Measurements from ENCODE around the gene NXN.

Gene NXN

DNA sequence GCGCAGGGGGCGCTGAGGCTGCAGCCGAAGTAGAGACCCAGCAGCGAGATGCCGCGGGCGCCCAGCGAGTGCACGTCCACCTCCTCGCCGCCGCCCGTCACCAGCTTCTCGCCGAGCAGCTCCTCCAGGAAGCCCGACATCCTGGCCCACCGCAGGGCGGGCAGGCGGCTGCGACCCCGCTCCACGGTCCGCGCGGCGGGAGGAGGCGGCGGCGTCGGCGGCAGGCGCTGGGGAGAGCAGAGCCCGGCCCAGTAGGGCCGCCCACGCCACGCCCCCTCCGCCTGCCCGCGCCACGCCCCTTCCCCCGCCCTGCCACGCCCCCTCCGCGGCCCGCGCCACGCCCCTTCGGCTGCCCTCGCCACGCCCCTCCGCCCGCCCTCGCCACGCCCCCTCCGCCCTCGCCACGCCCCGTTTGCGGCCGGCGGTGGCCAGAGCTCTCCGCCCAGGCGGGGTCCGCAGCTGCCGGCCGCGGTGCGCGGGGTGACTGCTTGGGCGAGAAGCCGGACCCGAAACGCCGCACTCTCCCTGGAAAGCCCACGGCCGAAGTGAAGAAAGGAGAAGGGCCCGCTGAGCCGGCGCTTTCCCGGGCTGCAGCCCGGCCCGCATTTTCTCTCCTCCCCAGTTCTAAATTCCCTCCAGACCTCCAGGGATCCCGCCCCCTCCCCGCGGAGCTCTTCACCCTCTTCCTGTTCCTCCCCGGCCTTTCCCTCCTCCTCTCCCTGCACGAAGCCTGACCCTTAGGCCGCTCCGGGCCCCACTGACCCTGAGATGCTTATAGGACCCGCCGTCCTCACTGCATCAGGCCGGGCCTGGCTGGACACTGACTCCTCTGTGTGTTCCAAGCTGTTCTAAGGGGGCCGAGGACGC lies at the start of gene NXN:
NXN (minus strand) TSS at position 238 of the 867 bp plus-strand sequence.
- peak; percentile 49 for DNase-seq

DNA sequence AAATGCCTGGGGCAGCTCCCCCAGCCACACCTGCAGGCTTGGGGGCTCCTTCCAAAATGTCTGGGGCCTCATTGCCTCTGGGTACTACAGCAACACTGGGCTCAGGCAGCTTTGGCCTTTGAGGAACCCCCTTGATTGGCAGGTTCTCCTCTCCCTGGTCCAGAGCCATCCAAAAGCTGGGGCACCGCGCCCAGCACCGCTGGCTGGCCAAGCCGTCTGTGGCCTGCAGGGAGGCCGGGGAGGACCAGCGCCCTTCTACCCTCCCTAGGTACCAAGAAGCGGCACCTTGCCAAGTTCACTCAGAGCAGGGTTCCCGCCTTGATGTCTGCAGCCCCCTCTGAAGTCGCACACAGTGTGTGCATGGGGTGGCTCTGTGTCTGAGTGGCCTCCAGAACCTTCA lies 47.5 kb upstream of the NXN start:
- no peak for DNase-seq

DNA sequence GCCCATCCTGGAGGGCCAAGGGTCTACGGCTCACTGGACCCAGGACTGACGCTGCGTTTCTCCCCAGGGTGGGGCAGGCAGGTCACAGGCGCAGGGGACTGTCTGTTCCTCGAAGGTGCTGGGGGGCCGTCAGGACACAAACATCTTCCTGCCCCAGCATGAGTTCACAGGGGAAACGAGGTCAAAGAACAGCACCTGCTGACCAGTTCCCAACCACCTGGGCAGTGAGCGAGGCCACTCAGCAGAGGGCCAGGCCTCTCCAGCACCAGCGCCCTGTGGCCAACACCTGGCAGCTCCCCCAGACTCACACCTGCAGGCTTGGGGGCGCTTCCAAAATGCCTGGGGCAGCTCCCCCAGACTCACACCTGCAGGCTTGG lies 47.0 kb upstream of the NXN start:
- no peak for DNase-seq

DNA sequence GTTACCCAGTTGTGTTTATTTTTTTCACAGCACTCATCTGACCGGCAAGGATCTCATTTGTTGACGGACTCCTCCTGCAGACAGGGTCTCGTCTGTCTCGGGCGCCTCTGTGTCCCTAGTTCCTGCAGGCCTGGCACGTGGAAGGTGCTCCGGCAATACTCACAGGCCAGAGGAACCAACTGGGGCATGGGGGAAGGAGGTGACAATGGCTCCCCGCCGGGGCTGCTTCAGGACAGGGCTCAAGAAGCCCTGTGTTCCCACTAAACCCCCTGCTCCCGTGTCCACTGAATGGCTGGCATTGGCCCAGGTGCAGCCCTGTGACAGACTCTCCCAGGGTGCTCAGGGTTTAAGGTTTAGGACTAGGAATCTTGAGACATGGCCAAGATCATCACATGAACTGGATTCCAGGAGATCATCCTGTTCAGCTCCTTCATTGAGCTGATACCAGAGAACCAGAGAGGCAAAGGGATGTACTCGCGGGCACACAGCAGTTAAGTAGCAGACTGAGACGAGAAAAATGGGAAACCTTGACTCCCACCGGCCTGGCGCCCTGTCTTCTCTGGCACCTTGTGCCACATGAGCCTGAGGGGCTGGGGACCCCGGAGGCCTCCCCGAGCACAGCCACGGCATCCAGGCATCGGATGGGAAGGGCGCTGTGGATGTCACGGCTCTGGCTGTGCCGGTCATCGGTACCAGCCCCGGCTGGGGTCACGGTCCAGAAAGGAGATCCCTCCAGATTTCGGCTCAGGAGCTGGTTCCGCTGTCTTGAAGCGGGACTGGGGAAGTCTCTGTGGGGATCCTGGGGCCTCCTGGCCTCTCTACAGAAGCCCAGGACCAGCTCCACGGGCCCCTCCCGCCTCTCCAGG lies 46.4 kb upstream of the NXN start:
- DNase-seq, result no peak

DNA sequence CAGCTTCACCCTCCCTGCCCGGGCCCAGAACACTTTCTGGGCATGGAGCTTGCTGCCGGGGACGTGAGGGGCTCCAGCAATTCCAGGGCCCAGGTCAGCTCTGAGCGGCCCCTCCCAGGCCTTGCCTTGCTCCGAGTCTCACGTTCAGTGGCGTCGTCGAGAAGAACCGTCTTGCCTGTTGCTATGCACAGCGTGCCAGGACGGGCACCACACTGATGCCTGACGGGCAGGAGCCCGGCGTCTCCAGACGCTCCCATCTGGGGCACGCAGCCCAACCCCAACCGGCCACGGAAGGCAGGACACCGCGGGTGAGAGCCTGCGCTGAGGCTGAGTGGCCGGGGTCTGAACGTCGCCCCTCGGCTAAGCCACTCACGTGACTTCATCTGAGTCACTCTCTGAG lies 44.5 kb upstream of the NXN start:
- no peak for DNase-seq

DNA sequence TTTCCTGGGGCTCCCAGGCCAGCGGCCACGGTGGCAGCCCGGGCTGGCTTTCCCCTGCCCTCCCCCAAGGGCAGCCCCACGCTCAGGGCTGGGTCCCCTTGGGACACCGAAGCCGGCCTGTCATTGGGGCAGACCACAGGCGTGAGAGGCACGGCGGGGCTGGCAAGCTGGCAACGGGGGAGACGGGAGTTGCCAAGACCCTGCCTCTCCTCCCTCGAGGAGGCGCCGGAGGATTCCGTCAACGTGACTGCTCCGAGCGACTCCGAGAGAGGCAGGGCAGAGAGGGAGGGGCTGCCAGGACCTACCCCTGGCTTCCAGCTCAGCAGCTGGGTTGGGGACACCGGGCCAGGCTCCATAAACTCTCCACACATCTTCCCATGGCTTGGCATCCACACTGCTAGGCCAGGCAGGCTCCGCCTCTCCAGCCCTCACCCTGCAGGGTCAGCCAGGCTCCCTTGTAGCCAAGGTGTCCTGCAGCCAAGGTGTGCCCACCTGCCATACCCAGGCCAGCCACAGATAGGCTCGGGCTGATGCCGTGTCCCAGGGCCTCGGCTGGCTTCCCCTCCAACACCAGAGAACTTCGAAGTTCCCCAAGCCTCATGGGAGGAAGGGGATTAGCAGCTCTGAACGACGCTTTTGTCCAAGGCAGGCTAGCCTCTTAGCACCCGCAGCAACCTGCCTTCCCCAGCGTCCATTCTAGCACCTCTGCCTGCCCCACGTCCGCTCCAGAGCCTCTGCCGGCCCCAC lies 42.9 kb upstream of the NXN start:
- no peak for DNase-seq

DNA sequence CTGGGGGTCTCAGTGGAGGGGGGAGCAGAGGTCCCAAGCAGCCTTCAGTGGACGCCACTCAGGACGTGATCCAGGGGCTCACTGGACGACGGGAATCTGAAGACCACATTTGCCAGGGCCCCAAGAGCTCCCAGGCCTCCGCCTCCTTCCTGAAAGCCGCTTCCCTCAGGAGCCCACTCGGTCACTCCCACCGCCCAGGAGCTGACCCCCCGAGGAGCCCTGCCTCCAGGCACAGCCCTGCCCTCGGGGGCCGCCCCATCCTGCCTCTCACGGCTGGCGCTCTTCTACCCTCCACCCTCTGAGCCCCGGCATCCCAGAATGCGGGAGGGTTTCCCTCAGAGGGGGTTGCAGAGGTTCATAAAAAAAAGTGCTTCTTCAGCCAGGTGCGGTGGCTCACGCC lies 41.6 kb upstream of the NXN start:
- DNase-seq, result no peak

DNA sequence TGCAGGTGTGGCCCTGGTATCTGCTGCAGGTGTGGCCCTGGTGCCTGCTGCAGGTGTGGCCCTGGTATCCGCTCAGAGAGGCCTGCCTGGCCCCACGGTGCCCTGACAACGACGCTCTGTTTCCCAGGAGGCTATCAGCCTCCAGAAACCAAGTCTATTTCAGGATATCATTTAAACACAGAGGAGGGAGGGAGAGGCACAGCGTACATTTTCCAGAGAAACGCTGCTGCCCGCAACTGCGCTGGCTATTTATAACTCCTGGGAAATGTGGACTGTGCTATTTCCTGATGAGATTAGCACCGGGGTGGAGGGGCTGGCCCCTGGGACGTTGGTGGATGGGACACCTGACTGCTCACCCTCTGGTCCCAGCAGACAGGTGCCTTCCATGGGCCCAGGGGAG lies 39.9 kb upstream of the NXN start:
- no peak for DNase-seq

DNA sequence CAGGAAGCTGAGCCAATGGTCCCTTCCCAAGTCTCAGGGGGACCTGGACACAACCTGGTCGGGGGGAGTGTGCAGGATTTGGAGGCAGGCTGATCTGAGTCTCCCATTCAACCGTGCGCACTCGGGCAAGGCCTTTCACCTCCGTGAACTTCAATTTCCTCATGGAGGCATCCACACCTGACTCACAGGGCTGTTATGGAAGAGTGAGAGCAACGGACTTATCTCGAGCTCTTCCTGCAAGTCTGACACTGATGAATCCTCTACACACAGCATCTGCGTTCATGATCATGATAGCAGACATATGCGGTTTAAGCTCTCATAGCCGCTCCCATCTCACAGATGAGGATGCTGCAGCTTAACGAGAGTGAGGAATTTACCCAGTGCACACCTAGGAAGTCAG lies 39.0 kb upstream of the NXN start:
- DNase-seq, result no peak

DNA sequence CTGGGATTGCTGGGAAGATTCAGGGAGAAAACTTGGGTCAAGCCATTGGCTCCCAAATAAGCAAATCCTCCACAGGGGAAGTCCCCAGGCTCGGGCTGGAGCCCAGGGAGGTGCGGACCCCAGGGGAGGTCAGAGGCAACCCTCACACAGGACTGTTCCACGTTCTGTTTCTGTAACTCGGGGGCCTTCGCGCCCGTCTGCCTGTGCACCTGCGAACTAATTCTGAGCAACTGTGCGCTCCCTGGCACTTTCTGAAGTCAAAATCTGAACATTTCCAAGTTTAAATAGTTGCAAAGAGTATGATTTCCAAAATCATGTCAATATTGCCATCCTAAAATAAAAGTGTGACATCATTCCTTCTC lies 34.1 kb upstream of the NXN start:
- no peak for DNase-seq

DNA sequence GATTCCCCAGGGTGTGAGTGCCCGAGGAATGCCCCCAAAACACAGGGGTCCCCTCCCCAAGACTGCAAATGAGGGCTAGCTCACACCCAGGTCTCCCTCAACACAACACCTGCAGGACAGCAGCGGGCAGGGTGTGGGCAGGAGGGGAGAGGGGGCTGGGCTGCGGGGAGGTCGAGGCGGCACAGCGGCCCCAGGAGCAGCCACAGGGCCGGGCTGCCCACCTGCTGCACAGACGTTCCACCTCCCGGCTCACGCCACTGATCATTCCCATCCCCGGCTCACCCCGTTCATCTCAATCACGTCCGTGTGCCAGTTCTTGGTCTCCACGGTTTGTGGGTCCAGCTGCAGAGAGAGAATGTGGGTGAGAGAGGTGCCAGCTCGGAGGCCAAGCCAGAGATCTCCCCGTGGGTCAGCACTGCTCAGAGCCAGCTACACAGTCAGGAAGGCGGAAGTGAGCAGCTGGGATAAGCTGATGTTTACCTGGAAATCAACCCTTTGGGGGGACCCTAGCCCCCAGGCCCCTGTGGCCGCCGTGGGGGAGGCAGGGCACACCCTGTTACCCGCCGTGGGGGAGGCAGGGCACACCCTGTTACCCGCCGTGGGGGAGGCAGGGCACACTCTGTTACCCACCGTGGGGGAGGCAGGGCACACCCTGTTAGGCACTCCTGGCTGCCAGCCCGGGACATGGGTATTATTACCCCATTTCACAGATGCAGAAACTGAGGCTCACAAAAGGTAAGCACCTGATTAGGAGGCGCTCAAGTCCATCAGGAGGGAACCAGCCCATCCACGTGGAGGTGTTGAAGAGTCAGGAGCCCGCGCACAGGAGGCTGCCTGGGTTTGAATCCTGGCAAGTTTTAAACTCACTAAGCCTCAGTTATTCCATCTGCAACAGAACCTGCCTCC lies 33.5 kb upstream of the NXN start:
- DNase-seq, result no peak

DNA sequence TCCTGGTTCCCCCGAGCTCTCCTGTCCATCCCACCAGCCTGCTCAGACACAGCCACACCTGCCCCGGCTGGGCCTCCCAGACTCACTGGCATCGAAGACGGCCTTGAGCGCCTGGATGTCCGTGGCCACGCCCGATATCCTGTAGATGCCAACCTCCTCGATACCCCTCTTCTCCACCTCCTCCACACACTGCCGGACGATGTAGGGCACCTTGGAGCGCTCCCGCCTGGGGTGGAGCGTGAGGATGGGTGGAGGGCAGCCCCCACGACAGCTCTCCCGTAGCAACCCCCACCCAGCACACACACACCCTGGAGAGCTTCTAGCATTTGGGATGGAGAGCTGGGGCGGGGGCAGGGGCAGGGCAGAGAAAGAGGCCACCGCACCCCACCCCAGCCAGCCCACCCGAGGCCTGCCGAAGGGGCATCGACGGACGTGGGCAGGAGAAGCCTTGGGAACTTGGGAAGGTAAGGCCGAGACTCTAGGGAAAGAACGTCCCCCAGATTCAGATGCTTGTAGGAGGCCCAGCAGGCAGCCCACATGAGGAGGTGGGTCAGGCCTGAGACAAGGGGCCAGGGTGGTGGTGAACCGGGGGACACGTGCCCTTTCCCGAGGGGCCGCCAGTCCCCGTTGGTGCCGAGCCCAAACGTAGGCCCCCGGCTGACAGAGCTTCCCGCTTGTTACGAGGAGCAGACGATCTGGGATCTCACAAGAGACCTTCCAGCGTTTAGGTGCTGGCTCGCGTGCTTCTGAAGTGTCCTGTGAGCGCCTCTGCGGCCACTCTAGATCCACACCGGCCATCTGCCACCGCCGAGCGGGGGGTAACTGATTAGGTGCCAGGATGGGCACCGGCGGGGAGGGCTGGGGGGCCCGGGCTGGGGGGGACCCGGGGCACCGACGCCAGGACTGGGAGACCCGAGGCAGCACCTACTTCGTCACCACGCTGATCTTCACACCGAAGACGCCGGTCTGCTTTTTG lies 32.5 kb upstream of the NXN start:
- no peak for DNase-seq

DNA sequence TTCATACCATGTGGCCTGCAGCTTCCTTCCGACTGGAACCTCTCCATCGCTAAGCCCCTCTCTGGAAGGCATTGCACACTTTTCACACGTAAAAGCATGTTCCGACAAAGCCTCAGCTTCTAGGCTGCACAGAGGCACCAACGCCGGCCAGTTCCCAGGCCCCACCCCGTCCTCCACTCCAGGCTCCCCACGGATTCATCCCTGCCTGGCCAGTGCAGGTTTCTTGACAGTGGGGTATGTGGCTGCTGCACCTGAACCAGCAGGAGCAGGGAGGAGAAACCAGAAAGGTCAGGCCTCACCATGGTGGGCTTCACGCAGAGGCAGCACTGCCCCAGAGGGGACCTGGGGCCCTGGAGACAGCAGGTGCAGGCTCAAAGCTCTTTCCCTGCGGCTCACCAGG lies 31.6 kb upstream of the NXN start:
- no peak for DNase-seq

DNA sequence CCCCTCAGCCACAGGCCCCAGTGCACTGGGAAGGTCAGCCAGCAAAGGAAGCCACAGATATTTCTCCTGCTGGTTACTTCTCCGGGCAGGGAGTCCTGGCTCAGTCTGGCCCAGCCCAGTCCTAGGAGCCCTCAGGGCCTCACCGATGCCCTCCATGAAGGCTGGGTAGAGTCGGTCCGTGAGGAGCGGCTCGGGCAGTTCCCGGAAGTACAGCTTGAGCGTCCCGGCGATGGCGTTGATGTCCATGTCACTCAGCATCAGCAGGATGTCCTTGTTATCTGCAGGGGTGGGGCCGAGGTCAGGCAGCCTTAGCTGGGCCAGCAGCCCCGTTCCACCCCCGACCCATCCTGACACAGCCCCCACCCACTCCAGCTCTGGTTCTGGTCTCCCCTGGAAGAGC lies 31.0 kb upstream of the NXN start:
- no peak for DNase-seq

DNA sequence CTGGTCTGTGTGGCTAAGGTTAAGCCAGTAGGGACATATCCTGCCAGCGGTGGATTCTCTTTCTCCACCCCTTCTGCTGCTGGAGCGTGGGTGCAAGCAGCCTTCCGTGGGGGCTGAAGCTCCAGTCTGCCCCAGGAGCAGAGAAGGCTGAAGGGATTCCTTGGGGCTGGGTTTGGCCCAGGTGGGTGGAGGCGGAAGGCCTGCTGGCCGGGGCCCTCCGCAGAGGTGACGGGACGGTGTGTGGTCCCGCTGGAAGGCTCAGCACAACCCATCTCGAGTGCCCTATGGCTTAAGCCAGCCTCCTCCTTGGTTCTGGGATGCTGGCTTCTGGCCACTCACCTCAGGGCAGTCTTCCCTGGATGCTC lies 30.5 kb upstream of the NXN start:
- DNase-seq, result no peak

DNA sequence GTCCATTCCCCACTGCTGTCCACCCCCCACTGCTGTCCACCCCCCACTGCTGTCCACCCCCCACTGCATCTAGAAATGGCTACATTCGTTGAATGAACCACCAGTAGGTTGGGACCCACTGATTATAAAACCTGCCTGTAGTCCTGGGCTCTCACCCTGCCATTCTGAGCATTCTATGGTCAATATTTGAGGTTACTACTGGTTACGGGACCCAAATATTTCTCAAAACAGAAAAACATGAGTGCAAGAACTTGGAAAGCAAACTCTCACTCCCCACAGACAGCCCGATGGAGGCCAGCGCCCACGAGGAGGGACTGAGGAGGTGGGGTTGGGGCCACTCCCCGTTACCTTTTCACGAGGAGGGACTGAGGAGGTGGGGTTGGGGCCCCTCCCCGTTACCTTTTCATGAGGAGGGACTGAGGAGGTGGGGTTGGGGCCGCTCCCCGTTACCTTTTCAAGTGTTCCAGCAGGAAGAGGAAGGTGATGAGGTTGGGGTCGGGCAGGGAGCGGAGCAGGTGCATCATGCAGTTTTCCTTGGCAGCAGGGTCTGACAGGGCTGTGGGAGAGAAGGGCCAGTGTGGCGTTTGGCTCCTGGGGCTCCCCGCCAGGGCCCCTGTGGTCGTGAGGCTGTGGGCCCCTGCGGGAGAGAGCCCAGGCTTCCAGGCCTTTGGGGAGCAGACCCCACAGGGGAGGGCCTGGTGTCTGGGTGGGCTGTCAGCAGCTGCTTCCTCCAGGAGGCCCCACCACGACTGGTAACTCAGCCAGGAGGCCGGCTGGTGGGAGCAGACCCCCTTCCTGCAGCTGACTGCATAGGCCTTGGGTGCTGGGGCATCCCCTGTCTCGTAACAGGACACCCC lies 29.9 kb upstream of the NXN start:
- no peak for DNase-seq

DNA sequence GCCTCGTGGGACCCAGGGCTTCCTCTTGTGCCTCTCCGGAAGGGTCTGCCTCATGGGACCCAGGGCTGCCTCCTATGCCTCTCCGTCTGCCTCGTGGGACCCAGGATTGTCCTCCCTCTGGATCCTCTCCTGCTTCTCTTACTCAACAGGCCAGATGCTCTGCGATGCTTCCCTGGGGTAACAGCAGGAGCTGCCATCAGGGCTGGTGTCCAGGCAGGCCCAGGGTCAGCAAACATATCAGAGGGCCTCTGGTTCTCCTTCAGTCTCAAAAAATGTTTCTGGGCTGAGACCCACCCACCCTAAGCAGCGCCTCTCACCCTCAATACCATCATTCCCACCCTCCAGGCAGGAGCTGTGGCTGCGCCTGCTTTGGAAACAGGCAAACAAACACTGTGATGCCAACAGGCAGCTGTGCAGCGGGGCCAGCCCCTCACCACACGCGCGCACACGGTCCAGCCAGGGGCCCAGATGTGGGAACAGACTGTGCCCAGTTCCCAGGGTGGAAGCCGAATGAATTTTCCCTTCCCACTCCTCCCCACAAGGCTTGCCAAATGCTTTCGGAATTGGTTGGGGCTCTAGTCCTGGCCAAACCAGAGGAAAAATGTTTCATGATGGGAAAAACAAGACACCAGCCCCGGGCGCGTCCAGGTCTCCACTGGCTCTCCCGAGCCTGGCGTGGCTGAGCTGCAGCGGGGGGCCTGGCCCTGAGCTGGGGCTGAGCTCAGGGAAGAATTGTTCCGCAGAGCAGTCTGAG lies 28.6 kb upstream of the NXN start:
- DNase-seq, result no peak

DNA sequence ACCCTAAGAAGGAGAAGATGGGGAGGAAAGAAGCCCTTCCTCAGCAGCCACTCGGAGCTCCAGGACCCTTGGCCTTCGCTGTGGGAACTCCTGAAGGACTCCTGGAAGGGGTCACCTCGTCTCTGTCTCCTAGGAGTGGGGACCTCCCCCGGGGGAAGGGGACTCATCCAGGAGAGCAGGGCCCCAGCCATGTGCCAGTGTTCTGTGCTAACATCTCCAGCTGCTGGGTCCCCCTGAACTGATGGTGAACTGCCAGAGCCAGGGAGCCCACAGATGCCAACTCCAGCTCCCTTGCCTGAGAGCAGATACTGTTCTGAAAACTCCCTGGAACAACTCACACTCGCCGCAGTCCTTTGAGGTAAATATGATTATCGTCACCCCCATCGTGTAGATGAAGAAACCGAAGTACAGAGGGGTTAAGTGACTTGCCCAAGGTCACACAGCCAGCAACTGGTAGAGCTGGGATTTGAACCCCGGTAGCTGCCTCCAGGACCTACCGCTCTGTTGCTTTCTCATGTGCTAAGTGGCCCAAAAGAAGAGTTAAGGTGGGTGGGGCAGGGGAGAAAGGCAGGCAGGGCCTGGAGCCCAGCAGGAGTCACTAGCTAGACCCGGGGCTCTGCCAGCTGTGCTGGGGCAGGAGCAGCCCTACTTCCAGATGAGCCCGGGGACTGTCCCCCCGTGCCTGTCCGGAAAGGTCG lies 27.9 kb upstream of the NXN start:
- no peak for DNase-seq

DNA sequence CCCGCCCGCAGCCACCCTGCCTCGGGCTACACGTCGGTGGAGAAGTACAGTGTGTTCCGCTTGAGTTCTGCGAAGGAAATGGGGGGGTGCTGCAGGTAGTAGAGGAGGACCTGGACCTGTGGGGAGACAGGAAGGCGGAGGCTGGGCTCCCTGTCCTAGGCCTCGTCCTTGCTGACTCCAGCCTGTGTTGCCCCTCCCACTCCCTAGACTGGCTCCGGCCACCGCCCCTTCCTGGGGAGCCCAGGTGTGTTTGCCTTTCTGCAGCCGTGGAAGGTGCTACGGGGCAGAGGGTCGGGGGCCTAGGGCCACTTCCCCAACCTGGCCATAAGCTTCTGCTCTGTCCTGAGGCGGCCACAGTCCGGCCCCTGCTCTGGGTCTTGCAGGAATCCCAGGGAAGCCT lies 26.5 kb upstream of the NXN start:
- DNase-seq, result no peak

Measured in MV-4-11 (cell line).